Coronary artery (tissue), 2 donors: ENCODE measurements around the gene CEP126.

ENCODE experiments used
- DNase-seq: peaks from one replicate; pipeline ENCODE4 v3.0.0-alpha.2; 2017; ENCODE audit warnings: low spot score
- H3K27ac ChIP-seq, 2 donors: fragments of 200-600 bp; sonication (generic); one replicate each; pipeline ENCODE4 v1.5.1; 2016 to 2019
- H3K4me3 ChIP-seq: fragments of 200-600 bp; sonication (generic); 2 replicates; pipeline ENCODE4 v1.5.1; 2016; ENCODE audit warnings: mild to moderate bottlenecking, moderate library complexity
- CTCF ChIP-seq: fragments of 200-600 bp; sonication (generic); IDR thresholded peaks from one replicate; pipeline ENCODE4 v1.5.1; 2019; ENCODE audit warnings: antibody characterized with exemption

Gene CEP126, protein sequence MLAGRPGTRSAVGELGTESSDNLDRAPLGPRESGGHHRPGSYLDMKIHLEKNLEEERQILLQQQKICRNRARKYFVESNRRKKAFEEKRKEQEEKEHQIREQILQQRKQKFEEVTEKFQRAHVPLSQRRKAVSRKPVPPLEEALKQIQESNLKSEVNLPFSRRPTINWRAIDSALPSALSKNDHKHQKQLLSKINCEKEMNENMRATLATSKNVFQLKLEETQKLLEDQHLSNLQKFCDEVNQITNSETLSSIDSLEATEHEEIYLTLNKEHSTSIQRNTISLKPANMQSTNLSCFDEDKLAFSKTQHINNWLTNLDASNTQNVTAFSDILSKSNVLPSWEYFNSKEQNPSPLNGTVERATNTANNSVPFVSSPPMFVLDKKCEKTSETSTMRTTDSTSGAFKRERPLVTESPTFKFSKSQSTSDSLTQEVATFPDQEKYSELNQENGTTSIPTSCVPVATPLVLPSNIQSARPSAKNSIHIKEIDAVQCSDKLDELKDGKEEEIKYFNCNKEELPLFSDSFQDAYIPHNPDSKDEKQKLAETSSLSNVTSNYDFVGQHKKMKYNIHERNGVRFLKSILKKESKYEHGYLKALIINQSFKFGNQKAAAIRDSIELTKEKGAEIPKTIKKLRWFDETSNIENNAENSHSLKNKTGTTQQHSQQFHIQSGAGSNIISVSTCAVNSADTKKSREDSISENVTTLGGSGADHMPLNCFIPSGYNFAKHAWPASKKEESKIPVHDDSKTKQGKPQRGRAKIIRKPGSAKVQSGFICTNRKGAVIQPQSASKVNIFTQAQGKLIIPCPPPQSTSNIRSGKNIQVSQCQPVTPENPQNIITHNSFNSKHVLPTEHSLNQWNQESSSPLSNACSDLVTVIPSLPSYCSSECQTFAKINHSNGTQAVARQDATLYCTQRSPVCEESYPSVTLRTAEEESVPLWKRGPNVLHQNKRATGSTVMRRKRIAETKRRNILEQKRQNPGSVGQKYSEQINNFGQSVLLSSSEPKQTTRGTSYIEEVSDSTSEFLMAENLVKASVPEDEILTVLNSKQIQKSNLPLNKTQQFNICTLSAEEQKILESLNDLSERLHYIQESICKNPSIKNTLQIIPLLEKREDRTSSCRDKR

DNA sequence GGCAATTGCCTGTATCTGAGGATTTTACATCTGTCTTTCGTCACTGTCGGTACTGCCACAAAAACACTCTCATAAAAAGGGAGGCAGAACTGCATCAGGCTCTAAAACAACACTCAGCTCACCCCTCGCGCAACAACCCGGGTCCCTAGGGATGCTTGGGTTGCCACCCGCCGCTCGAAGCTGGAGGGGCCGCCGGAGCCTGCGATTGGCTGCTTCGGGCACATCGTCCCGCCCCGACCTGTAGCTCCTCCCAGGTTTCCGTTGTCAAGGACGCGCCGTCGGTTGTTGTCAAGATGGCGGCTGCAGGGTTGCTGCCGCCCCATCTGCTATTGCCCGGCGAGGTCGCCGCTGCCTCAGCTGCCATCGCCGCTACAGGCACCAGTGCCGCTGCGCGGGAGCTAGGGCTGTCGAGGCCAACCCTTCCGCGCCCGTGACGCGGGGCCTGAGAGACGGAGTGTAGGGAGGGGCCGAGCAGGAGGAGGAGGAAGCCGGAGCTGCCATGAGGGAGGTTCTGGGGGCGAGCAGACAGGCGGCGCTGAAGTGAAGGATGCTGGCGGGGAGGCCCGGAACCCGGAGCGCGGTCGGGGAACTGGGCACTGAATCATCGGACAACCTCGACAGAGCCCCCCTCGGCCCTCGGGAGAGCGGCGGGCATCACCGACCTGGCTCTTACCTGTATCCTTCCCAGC lies at the start of gene CEP126:
CEP126 (plus strand) TSS at position 273 of the 689 bp plus-strand sequence; CDS start at position 548, 275 bp downstream.
- TF ChIP-seq CTCF, result peak; percentile 35
- peak; percentile 98 for DNase-seq
- peak within 1 kb of the TSS; percentile 89 to 94 for H3K27ac ChIP-seq
- peak within 1 kb of the TSS; percentile 79 for H3K4me3 ChIP-seq

DNA sequence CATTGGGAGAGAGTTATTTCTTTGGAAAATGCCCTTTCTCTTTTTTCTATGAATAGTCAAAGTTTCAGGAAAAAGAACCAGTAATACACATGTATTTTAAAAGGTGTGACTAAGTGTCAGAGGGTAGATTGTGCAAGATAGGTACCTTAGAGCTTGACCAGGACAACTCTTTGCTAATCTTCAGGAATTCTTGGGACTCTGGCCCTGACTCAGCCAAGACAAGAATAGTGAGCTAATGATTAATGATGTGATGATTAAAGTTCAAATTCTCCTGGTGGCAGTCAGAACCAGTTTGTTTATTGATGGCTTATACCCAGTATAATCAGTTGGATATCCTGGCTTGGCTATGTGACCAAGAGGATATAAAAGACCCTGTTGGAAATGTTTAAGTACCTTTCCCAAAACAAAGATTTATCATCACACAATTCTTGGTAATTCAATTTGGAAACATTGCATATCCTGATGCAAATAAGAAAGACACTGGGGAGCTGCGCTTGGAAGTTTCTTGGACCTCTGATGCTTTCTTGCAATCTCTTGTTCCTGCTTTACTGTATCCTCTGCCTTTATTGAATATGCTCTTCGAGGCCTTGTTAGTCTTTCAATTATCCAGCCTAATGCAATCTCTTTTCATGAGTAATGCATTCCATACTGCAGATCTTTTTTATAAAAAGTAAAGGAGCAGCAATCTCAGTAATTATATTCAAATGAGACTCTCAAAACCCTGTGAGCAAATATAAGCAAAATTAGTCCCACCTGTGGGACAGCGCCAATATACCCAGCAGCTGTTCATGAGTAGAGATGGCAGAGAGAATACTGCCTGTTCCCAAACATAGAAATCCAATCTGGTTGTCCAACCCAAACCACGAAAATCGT lies 48.0 kb upstream of the CEP126 start:
- DNase-seq, result no peak
- TF ChIP-seq CTCF, result no peak
- Histone ChIP-seq H3K27ac (no peak overlapping the region), H3K4me3 (no peak overlapping the region)

GRCh38 chr11:101867951-101868350 lies 46.9 kb upstream of the CEP126 start:
- Histone ChIP-seq H3K27ac (no peak overlapping the region), H3K4me3 (no peak overlapping the region)
- no peak for DNase-seq
- no peak for TF ChIP-seq CTCF

GRCh38 chr11:101870510-101870909 lies 44.3 kb upstream of the CEP126 start:
- TF ChIP-seq CTCF, result no peak
- no peak for DNase-seq
- Histone ChIP-seq H3K4me3 (no peak overlapping the region), H3K27ac (no peak overlapping the region)

GRCh38 chr11:101872171-101872882 lies 42.5 kb upstream of the CEP126 start:
- DNase-seq, result no peak
- no peak overlapping the region for H3K4me3 ChIP-seq
- no peak for TF ChIP-seq CTCF
- H3K27ac ChIP-seq, result no peak overlapping the region
